Effector memory CD4-positive, alpha-beta T cell (primary cell): ENCODE data around the gene ZBTB20.

ENCODE experiments used
- DNase-seq, 3 donors: peaks; one replicate each; pipeline ENCODE4 v3.0.0-alpha.2; 2020
- H3K27ac ChIP-seq: 2 replicates; pipeline ENCODE4 v1.7.0; 2013; ENCODE audit warnings: mild to moderate bottlenecking, low read length, moderate library complexity; ENCODE audit not compliant: insufficient read depth, poor library complexity, severe bottlenecking
- H3K27me3 ChIP-seq: replicated peaks from 2 replicates; pipeline ENCODE4 v1.7.0; 2013; ENCODE audit warnings: mild to moderate bottlenecking, low read length; ENCODE audit not compliant: insufficient read depth, control insufficient read depth, poor library complexity, severe bottlenecking
- H3K36me3 ChIP-seq: 2 replicates; pipeline ENCODE4 v1.7.0; 2013; ENCODE audit warnings: mild to moderate bottlenecking, low read length, moderate library complexity; ENCODE audit not compliant: control insufficient read depth, insufficient read depth
- H3K4me1 ChIP-seq: 2 replicates; pipeline ENCODE4 v1.7.0; 2013; ENCODE audit warnings: low read length, mild to moderate bottlenecking; ENCODE audit not compliant: control insufficient read depth, insufficient read depth, poor library complexity, severe bottlenecking
- H3K4me3 ChIP-seq: 2 replicates; pipeline ENCODE4 v1.7.0; 2013; ENCODE audit warnings: low read length, low read depth, mild to moderate bottlenecking; ENCODE audit not compliant: insufficient read depth, poor library complexity, severe bottlenecking
- H3K9me3 ChIP-seq: 2 replicates; pipeline ENCODE4 v1.7.0; 2013; ENCODE audit warnings: mild to moderate bottlenecking, low read length, moderate library complexity; ENCODE audit not compliant: control insufficient read depth

ZBTB20 gene

GRCh38 chr3:114323546-114324254 lies 823.4 kb downstream of the ZBTB20 start:
- Histone ChIP-seq H3K27me3 (no peaks in the 10 kb centered on the region), H3K36me3 (no peaks in the 10 kb centered on the region), H3K9me3 (no peaks in the 10 kb centered on the region), H3K4me1 (no peaks in the 10 kb centered on the region), H3K4me3 (no peak overlapping the region), H3K27ac (no peak overlapping the region)
- no peak for DNase-seq

DNA sequence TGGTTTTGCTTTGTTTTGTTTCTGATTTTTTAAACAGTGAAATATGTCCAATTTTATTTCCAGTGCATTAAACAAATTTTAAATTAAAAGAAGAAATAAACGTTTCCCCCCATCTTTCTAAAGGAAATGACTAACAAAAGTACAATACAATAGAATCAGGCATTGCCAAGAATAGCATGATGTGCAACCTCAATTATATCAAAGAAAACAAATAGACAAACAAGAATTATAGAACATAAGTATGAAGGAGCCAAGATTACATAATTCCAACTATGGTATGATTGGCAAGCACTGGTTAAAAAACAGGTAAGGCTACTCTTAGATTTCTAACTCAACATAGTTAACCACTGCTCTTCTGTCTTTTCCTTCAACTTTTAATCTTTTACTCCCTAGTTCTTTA lies 826.8 kb downstream of the ZBTB20 start:
- H3K36me3 ChIP-seq = no peaks in the 10 kb centered on the region
- no peaks in the 10 kb centered on the region for H3K27me3 ChIP-seq
- no peak for DNase-seq
- no peaks in the 10 kb centered on the region for H3K4me1 ChIP-seq
- no peak overlapping the region for H3K4me3 ChIP-seq
- no peaks in the 10 kb centered on the region for H3K9me3 ChIP-seq
- H3K27ac ChIP-seq = no peak overlapping the region

DNA sequence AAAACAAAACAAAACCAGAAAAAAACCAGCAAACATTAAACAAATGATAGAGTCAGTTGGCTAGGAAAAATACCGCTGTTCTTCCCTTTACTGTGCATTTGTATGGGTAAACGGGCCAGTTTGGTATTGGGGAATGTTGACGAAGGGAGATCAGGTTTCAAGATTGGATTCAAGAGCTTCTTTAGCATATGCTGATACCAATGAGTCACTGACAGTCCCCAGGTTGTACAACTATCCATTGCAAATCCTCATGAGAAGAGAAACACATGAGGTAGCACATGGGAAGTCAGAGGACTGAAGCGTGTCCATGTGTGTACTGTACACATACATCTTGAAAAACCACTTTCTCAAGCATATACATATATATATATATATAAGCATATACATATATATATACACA lies 827.6 kb downstream of the ZBTB20 start:
- Histone ChIP-seq H3K27ac (no peak overlapping the region), H3K9me3 (no peaks in the 10 kb centered on the region), H3K27me3 (no peaks in the 10 kb centered on the region), H3K4me1 (no peaks in the 10 kb centered on the region), H3K36me3 (no peaks in the 10 kb centered on the region), H3K4me3 (no peak overlapping the region)
- DNase-seq = no peak

- H3K9me3 ChIP-seq = no peaks in the 10 kb centered on the region
- no peak overlapping the region for H3K4me3 ChIP-seq
- DNase-seq = no peak
- H3K4me1 ChIP-seq = no peaks in the 10 kb centered on the region
- H3K36me3 ChIP-seq = no peaks in the 10 kb centered on the region
- no peak overlapping the region for H3K27ac ChIP-seq
- H3K27me3 ChIP-seq = no peaks in the 10 kb centered on the region
Observed at GRCh38 chr3:114318295-114318694, 828.8 kb downstream of the ZBTB20 start.

DNA sequence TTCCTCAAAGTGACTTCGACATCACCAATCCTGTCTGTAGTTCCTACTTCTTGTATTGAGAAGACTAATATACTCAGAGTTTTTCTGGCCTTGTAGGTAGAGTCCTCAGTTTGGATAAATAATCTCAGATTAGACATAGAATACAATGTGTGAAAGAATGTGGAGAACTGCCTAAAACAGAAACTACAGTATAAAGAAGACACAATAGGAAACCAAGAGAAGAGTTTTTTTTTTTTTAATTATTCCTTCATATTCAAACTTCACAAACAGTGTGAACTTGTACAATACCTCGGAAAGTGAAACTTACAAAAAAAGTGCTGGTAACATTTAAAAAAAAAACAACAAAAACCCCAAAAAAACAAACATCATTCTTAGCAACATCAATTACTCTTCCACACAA lies 832.8 kb downstream of the ZBTB20 start:
- DNase-seq = no peak
- Histone ChIP-seq H3K27me3 (no peaks in the 10 kb centered on the region), H3K4me1 (peaks cover 3% of the 10 kb centered on the region), H3K9me3 (no peaks in the 10 kb centered on the region), H3K36me3 (no peaks in the 10 kb centered on the region), H3K27ac (no peak overlapping the region), H3K4me3 (no peak overlapping the region)

DNA sequence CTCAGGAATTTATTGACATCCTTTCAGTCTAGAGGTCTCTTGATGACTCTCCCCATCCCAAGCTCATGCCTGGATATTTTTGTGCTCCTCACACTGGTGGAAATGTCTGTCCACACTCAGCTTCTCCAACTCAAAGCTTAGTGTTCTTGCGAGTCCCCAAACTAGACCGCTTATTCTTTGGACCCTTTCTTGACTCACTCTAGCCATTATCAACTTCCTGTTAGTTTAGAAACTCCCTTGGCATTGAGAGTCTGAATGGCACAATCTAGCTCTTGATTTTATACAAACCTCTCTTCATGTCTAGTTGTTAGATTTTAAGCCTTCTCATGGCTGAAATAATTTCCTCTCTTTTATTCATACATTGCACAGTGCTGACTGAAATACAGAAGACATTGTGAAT lies 833.7 kb downstream of the ZBTB20 start:
- Histone ChIP-seq H3K9me3 (no peaks in the 10 kb centered on the region), H3K4me3 (no peak overlapping the region), H3K36me3 (no peaks in the 10 kb centered on the region), H3K4me1 (peaks cover 12% of the 10 kb centered on the region), H3K27ac (no peak overlapping the region), H3K27me3 (no peaks in the 10 kb centered on the region)
- DNase-seq = no peak

GRCh38 chr3:114310695-114311094 lies 836.4 kb downstream of the ZBTB20 start:
- no peak overlapping the region for H3K4me3 ChIP-seq
- no peaks in the 10 kb centered on the region for H3K27me3 ChIP-seq
- peaks cover 25% of the 10 kb centered on the region for H3K4me1 ChIP-seq
- no peak overlapping the region for H3K27ac ChIP-seq
- no peaks in the 10 kb centered on the region for H3K9me3 ChIP-seq
- DNase-seq = no peak
- no peaks in the 10 kb centered on the region for H3K36me3 ChIP-seq

- Histone ChIP-seq H3K4me1 (peaks cover 25% of the 10 kb centered on the region), H3K27ac (peak overlapping the region; percentile 72), H3K27me3 (no peaks in the 10 kb centered on the region), H3K9me3 (no peaks in the 10 kb centered on the region), H3K36me3 (no peaks in the 10 kb centered on the region), H3K4me3 (no peak overlapping the region)
- DNase-seq = peak; percentile 43 to 58 (median 55)
Observed at GRCh38 chr3:114308830-114309229, 838.3 kb downstream of the ZBTB20 start.

DNA sequence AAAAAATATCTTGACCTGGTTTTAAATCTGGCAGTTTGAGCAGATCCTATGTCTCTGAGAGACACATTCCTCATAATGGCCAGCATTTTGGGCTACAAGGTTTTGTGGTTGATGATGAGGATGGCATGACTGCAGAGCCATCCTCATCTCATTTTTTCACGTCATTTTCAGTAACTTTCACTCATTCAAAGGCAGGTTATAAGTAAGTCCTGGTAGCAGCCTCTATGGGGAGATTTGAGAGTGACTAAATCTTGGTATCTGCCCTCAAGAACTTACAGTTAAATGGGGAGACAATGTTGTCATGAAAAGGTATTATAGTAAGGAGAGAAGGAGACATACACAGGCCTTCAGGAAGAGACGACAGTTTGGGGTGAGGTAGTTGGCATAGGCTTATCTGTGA lies 838.7 kb downstream of the ZBTB20 start:
- DNase-seq = no peak
- Histone ChIP-seq H3K9me3 (no peaks in the 10 kb centered on the region), H3K36me3 (no peaks in the 10 kb centered on the region), H3K27me3 (no peaks in the 10 kb centered on the region), H3K27ac (peak overlapping the region; percentile 72), H3K4me3 (no peak overlapping the region), H3K4me1 (peaks cover 25% of the 10 kb centered on the region)

DNA sequence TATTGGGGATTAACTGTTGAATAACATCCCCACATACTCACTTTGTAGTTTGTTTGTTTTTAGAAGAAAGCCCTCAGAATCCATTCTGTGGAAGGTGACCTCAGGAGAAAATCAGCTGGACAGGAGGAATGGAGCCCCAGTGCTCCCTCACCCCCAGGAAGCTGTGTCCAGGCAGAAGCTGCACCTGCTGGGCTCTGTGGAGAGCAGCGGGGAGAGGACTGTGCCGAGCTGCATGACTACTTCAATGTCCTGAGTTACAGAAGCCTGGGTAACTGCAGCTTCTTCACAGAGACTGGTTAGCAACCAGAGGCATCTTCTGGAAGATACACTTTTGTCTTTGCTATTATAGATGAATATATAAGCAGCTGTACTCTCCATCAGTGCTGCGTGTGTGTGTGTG lies 839.3 kb downstream of the ZBTB20 start:
- H3K36me3 ChIP-seq = no peaks in the 10 kb centered on the region
- no peak overlapping the region for H3K4me3 ChIP-seq
- no peaks in the 10 kb centered on the region for H3K27me3 ChIP-seq
- peaks cover 25% of the 10 kb centered on the region for H3K4me1 ChIP-seq
- H3K9me3 ChIP-seq = no peaks in the 10 kb centered on the region
- DNase-seq = no peak
- H3K27ac ChIP-seq = peak overlapping the region; percentile 72
